HG03095 (cell line): Measurements from ENCODE around the gene GOLPH3.
"Not testable (repeated sequence)": the region's sequence is repeated elsewhere in the genome, so short reads cannot be mapped to it uniquely, and the experiment has no call there.

Experiments used
- ATAC-seq: cut with Tn5 transposase; IDR thresholded peaks from one replicate; pipeline ENCODE4 v1.9.1; 2021; ENCODE audit warnings: moderate library complexity; ENCODE audit not compliant: unreplicated experiment

Gene GOLPH3

DNA sequence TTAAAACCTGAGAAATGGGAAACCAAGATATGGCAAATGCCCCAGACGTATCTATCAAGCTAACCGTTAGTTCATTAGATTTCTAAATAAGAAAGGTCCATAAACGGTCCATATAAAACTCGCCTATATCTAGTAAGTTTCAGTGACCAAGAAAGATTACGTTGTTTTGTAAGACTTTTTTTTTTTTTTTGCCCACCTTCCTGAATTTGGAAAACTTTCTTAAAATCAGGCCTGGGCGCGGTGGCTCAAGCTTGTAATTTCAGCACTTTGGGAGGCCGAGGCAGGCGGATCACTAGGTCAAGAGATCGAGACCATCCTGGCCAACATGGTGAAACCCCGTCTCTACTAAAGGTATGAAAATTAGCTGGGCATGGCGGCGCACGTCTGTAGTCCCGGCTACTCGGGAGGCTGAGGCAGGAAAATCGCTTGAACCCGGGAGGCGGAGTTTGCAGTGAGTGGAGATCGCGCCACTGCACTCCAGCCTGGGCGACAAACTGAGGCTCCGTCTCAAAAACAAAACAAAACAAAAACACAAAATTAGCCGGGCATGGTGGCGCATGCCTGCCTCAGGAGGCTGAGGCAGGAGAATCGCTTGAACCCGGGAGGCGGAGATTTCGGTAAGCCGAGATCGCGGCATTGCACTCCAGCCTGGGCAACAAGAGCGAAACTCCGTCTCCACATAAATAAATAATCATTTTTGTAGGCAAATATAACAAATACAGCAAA, 1.8 kb downstream of the GOLPH3 start:
- ATAC-seq = not testable (repeated sequence)

DNA sequence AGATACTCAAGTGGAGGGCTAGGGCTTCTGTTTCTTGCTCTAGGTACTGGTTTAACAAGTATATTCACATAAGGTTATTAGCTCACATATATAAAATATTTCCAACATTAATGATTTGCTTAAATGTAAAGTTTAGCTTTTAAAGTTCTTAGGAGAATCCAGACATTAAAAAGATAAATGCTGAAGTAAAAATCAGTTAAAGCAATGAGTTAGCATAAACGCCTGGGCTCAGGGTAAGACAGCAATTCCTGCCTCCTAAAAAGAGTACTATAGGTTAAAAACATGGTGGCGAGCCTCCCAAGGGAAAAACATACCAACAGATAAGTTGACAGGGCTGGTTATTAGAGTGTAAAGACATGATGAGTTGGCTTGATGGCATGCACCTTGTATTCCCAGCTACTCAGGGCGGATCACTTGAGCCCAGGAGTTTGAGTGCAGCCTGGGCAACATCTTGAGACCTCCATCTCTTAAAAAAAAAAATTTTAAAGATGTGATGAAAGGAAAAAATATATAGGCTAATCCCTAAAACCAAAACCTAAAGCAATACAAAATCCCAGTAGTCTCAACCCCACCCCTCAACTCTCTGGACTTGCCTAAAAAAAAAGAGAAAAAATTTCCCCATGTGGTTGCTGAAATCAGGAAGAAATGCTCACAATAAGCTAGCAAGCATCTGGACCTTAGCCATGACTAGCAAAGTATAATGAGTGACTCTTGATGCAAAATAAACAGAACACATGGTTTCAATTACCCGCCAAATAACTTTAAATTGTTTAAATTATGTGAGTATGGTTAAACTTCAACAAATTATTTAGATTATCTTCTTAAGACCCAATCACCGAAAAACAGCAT, 3.6 kb downstream of the GOLPH3 start:
- ATAC-seq = no peak

DNA sequence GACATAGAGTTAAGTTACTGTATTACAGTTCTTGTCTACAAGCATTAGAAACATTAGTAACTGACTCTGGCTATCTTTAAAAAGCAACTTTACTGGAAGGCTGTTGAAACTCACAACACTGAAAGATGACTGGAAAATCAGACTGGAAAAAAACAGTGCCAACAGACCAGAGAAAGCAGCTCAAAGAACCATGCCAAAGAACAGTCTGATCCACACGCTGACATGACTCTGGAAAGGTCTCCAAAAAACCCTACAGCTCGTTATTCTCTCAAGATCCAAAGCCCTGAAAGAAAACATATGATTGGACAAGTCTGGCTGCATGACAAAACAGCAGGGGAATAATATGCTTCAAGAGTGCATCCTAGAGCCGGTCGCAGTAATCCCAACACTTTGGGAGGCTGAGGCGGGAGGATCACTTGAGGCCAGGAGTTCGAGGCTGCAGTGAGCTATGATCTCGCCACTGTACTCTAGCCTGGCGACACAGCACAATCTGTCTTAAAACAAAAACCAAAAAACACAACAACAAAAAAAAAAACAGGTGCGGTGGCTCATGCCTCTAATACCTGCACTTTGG, 5.6 kb downstream of the GOLPH3 start:
- no peak for ATAC-seq

DNA sequence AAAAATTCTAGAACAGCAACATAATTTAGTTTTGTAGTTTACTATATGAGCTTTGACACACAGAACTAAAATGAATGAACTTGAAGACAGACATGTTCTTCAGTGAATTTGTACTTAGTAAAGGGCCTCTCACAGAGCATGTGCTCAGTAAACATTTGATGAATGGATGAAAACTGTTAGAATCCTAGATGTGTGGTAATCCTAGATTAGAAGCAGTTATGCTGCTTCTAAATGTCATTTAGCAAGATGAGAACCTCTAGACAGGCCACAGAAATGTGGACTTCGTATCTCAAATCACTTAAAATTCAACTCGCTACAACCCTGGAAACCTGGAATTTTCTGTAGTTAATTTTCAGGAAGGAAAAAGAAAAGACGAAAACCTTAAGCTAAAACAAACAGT, 8.5 kb downstream of the GOLPH3 start:
- ATAC-seq = no peak

DNA sequence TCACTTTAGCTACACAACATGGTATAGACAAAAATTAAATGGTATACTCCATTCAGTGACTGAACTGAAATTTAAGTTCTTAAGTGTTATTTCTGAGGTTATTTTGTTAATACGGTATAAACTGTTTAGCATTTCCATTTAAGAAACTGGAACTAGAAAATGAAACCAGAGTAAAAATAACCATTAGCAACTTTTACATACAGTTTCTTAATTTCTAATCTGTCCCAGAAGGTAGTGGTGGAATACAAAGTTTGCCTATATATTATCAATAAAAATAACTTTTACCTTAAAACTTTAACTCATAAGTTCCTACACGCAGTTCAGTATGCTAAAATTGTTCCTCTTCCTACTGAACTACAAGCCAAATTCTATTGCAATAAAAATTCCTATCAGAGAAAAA, 10.3 kb downstream of the GOLPH3 start:
- ATAC-seq = no peak

DNA sequence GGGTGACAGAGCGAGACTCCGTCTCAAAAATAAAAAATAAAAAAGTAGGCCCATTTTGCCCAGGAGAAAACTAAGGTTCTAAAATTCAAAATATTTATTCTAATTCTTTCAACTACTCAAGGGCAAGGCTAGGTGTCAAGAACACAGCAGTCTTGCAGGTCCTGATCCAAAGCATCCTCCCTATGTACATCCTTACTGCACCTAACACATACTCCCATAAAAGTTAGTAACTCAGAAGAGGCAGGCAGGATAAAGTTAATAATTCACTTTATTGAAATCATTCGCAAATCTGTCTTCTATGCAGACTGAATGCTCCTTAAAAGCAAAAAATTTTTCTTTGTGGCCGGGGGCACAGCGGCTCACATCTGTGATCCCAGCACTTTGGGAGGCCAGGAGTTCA, 11.1 kb downstream of the GOLPH3 start:
- ATAC-seq = no peak

DNA sequence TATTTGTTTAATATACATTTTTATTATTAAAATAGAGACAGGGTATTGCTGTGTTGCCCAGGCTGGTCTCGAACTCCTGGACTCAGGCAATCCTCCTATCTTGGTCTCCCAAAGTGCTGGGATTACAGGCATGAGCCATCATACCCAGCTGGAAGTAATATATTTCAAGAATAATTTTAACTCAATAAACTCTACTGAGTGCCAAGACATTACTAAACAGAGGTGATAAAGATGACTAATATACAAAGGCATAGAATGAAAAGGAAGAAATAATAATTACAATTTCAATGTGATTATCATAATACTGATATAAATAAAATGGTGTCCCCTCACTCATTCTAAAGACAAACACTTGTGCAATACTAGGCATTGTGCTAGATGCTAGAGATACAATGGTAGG, 13.9 kb downstream of the GOLPH3 start:
- no peak for ATAC-seq

DNA sequence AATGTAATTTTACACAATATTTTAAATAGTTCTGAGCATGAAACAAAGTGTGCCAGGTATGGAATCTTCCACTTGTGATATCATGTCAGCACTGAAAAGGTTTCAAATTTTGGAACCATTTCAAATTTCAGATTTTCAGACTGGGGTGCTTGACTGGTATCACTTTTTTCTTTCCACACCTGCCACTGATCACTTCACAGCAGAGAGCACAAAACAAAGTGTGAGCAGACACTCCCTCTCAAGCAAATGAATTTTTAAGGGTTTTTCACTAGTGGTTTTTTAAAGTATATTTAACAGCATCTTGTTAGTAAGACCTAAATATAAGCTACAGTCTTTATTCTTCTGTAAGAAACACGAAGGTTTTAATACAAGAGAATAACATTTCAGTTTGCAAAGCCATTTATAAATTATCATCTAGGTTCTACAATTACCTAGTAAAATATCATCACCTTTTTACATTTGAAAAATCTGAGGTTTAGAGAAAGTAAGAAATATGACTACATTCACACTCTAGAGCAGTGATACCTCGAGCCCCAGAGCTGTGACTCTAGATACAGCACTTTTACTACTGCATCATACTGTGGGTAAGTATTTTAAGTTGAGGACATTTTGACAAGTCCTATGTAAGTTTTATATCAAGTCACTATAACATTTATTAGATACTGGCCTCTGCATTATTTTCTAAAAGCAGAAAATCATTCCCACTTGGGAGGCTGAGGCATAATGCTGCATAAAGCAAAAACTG, 14.6 kb downstream of the GOLPH3 start:
- no peak for ATAC-seq

DNA sequence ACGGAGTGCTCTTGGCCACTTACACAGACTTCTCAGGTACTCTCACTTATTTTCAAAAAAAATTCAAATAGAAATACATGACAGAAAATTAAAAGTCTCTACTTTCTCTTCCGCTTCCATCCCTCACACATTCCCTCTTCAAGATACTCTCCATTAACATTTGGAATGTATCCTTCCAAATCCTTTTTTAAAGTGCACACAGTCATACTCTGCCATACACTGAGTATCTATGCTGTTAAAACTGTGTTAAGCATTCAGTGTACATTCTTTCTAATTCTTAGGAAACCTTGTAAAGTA, 15.5 kb downstream of the GOLPH3 start:
- ATAC-seq = no peak

DNA sequence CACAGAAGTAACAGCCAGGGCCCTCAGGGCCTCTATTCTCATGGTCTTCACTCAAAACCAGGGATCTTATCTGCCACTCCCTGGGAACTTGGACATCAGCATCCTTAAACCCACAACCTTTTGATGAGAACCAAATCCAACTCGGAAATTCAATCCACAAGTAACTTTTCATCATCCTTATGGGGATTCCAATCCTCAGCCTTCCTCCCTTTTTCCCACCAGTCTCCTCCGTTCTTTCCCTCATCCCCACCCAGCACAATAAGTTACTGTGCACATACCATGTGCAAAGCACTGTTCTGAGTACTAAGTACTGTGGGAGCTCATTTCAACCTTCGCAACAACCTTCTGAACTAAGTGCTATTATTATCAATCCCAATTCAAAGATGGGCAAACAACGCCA, 17.0 kb downstream of the GOLPH3 start:
- ATAC-seq = no peak

DNA sequence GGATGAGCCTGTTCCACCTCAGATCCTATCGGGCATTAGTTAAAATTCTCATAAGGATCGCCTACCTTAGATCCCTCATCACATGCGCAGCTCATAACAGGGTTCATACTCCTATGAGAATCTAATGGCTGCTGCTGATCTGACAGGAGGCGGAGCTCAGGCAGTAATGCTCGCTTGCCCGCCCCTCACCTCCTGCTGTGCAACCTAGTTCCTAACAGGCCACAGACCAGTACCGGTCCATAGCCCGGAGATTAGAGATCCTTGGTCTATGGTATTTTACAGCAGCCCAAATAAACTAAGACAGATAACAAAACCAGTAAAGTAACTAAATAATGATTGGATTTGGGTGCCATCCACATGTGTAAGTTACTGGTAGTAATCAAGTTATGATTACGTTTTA, 17.5 kb downstream of the GOLPH3 start:
- no peak for ATAC-seq

DNA sequence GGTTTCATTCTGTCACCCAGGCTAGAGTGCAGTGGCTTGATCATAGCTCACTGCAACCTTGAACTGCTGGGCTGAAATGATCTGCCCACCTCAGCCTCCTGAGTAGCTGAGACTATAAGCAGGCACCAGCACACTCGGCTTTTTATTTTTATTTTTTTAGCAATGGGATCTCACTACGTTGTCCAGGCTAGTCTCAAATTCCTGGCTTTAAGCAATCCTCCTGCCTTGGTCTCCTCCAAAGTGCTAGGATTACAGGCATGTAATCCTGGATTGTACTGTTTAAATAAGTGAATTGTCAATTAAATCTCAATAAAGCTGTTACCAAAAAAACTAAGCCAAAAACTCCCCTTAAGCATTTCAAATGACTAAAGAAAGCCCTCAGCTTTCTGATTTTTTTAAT, 18.9 kb downstream of the GOLPH3 start:
- ATAC-seq = no peak

DNA sequence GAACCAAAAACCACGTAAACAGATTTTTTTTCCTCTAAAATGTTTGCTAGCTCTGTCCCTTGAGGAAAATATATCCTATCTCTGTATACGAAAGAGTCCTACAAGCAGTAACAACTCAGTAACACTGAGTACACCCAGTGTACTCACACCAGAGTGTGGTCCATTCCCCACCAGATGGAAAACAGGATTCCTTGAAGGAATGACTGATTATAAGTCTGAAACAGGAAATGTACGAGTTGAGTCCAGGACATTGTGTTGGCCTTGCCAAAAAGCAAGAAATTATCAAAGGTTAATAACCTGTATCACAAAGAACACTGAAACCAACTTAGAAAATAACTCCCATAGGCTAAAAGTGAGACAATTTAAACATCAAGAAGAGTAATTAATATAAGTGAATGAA, 20.4 kb downstream of the GOLPH3 start:
- ATAC-seq = no peak

DNA sequence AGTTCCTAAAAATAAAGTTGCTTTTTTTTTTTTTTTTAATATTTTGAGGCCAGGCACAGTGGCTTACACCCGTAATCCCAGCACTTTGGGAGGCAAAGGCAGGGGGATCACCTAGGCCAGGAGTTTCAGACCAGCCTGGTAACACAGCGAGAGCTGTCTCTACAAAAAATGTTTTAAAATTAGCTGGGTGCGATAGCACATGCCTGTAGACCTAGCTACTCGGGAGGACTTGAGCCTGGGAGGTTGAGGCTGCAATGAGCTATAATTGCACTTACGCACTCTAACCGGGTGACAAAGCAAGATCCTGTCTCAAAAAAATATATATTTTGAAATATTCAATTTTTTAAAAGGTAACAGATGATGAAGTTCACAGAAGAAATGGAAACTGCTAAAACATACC, 22.9 kb downstream of the GOLPH3 start:
- ATAC-seq = no peak

DNA sequence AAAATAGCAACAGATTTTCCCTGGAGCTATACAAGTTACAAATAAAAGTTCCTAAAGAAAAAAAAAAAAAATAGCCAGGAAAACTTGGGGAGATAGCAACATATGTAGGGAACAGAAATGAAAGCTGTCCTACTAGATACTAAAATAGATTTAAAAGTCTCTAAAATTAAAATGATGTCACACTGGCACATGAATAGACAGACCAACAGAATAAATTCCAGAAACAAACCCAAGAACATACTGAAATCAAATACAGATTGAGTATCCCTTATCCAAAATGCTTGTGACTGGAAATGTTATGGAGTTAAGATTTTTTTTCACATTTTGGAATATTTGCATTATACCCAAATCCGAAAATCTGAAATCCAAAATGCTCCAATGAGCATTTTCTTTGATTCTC, 23.8 kb downstream of the GOLPH3 start:
- no peak for ATAC-seq

DNA sequence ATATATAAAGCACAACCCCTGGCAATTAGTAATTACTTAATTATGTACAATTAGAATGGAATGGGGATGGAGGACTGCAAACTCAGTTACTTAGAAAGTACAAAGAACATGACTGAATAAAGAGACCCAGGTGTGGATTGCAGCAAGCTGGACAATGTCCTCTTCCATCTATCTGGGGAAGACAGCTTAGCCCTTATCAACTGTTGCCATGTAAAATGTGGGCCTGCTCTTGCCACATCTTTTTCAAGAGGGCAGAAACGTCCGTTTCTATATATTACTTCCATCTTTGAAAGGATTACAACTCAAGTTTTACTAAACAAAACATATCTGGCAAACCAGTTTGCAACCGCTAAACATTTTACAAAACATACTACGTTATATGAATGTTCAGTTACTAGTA, 26.2 kb downstream of the GOLPH3 start:
- ATAC-seq = no peak

DNA sequence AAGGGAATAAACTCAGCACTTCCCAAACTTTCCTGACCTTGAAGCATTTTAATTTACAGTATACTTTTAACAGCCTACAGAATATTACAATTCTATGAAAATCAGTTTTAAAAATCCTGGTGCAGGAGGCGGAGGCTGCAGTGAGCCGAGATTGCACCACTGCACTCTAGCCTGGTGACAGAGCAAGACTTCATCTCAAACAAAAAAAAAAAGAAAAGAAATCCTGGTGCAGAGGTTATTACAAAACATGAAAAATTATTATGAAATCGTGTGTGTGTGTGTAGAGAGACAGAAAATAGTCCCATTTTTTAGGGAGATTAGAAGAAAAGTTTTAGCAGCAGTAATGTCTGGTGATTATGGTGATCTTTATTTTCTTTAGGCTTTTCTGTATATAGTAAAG, 26.9 kb downstream of the GOLPH3 start:
- no peak for ATAC-seq

DNA sequence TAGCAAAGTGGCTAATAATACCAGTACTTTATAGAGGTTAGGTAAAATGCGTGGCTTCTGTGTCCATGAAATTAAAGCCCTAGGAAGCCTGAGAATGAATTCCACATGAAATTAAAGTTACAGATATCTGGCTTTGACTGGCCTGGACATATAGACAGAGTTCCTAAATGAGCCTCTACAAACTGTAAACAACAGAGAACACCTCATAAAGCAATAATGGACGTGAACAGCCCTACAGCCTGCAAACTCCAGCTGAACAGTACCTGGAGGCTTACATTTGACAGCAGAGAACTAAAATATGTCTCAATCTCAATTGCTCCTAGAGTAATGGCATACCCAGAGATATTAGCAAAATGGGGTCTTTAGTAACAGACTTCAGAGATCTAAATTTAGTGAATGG, 28.7 kb downstream of the GOLPH3 start:
- no peak for ATAC-seq

DNA sequence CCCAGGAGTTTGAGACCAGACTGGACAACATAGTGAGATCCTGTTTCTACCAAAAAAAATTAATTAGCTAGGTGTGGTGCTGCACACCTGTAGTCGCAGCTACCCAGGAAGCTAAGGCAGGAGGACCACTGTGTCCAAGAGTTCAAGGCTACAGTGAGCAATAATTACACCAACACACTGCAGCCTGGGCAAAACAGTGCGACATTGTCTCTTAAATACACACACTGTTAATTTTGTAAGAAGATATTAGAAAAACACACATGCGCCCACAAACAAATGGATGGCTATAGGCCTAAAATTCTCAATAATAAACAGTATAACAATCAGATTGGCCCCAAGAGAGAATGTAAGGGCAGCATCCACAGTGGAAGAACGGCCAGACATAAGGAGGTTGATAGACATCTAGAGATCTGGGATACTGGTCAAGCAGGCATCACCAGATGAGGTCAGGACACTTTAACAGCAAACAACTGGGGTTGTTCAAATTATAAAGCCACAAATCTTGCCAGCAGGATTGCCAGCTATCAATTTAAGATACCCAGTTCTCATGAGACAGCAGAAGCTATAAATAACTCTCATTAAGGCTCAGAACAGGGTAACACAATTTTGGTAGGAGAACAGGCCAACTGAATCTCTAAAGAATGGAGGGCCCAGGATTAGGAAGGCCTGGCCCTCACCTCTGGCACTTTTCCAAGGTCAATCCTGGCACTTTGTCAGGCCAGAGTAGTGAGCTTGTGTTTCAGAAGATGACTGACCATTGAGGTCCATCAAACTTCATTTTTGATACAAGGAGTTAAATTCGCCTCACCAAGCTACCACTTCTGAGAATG, 29.5 kb downstream of the GOLPH3 start:
- no peak for ATAC-seq

DNA sequence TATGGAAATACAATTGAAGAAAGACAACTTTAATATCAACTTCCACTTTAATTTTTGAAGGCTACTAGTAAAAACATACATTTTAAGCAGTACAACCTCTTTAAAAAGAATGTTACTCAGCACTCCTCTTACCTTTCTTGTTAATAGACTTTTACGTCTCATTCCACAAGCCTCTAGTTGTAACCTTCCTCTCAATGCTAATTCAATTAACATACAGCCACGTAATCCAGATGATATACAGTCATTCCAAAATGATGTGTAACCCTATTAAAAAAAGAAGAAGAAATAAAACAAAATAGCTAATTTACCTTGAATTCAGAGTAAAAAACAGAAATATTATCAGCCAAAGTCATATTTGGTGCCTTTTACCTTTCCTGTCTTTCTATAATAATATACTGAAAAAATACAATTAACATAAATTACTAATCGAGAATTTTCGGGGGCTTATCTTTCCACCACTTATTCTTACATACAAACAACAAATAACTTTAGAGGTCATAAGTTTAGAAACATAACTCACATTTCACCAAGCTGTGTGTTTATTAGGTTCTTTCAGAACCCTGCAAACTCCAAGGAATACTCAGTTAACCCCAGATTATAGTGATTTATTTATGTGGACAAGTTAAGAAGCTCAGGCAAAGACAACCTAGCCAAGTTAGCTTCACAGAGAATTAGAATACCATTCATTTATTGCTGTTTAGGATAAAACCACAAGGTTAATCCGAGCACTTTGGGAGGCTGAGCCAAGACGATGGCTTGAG, 30.3 kb downstream of the GOLPH3 start:
- ATAC-seq = no peak
